Peyer's patch (tissue), 4 donors: ENCODE results near the gene ZBTB16. TPM values are rescaled to one million over a fixed set of nuclear protein-coding genes. Genes with fewer than 3 reads are reported as not detected.

ENCODE experiments used
- DNase-seq, 3 donors: peaks; one replicate each; pipeline ENCODE4 v3.0.0-alpha.2; 2017 to 2019
- H3K27ac ChIP-seq, 4 donors: fragments of 200-600 bp; sonication (generic); one replicate each; pipeline ENCODE4 v1.5.1; 2016 to 2019
- H3K27me3 ChIP-seq, 2 donors: fragments of 200-600 bp; sonication (generic); one replicate each; pipeline ENCODE4 v1.5.1; 2019
- H3K36me3 ChIP-seq, 3 donors: fragments of 200-600 bp; sonication (generic); one replicate each; pipeline ENCODE4 v1.5.1; 2016 to 2019
- H3K4me1 ChIP-seq, 4 donors: fragments of 200-600 bp; sonication (generic); one replicate each; pipeline ENCODE4 v1.5.1; 2016 to 2019
- H3K4me3 ChIP-seq, 4 donors: fragments of 200-600 bp; sonication (generic); 1 replicate in 3 of 4; 2 replicates in 1 of 4; pipeline ENCODE4 v1.5.1; 2016 to 2019; ENCODE audit warnings: mild to moderate bottlenecking in 1 of 4
- H3K9me3 ChIP-seq, 4 donors: fragments of 200-600 bp; sonication (generic); one replicate each; pipeline ENCODE4 v1.5.1; 2016 to 2019; ENCODE audit warnings: mild to moderate bottlenecking in 1 of 4
- CTCF ChIP-seq, 6 experiments: fragments of 450-650 bp in 4 of 6; fragments of 200-600 bp in 2 of 6; sonication (generic) in 1 of 6; IDR thresholded peaks; one replicate each; pipeline ENCODE4 v1.5.1; 2017 to 2019; ENCODE audit warnings: antibody characterized with exemption in 6 of 6, mild to moderate bottlenecking in 3 of 6, moderate library complexity in 1 of 6
- POLR2A ChIP-seq, 2 donors: fragments of 450-650 bp; IDR thresholded peaks; one replicate each; pipeline ENCODE4 v1.5.1; 2017; ENCODE audit warnings: antibody characterized with exemption in 2 of 2, mild to moderate bottlenecking in 2 of 2, moderate library complexity in 2 of 2
- total RNA-seq, 4 donors: library from RNA; depleted of rRNA; stranded (reverse); fragments of >200 nt; gene quantifications; one replicate each; pipeline ENCODE4 v1.1.0, GENCODE V29; 2016

ZBTB16 gene
- total RNA-seq, 4 donors from 2014 or later, result 84.8 to 257 (median 155) TPM

- H3K9me3 ChIP-seq, result no peaks in the 10 kb centered on the region
- H3K27ac ChIP-seq, result no peak overlapping the region
- no peak overlapping the region for H3K4me3 ChIP-seq
- TF ChIP-seq CTCF (IDR thresholded peaks at IDR 0.05) (no peak), POLR2A (IDR thresholded peaks at IDR 0.05) (no peak)
- no peaks in the 10 kb centered on the region for H3K4me1 ChIP-seq
- H3K27me3 ChIP-seq, result no peaks in the 10 kb centered on the region
- no peaks in the 10 kb centered on the region for H3K36me3 ChIP-seq
- DNase-seq, result no peak
These were observed 224.5 kb downstream of the ZBTB16 start for GRCh38 chr11:114284021-114284420.

- no peak for DNase-seq
- Histone ChIP-seq H3K4me3 (no peak overlapping the region), H3K4me1 (no peaks in the 10 kb centered on the region), H3K27me3 (no peaks in the 10 kb centered on the region), H3K36me3 (no peaks in the 10 kb centered on the region), H3K27ac (no peak overlapping the region), H3K9me3 (no peaks in the 10 kb centered on the region)
- TF ChIP-seq POLR2A (IDR thresholded peaks at IDR 0.05) (no peak), CTCF (IDR thresholded peaks at IDR 0.05) (no peak)
These were observed 225.4 kb downstream of the ZBTB16 start for GRCh38 chr11:114284914-114285313.

- Histone ChIP-seq H3K9me3 (no peaks in the 10 kb centered on the region), H3K27ac (no peak overlapping the region), H3K4me1 (no peaks in the 10 kb centered on the region), H3K4me3 (no peak overlapping the region), H3K27me3 (no peaks in the 10 kb centered on the region), H3K36me3 (no peaks in the 10 kb centered on the region)
- TF ChIP-seq POLR2A (IDR thresholded peaks at IDR 0.05), result no peak
- TF ChIP-seq CTCF (IDR thresholded peaks at IDR 0.05), result no peak
- DNase-seq, result no peak
These were observed 226.1 kb downstream of the ZBTB16 start for GRCh38 chr11:114285599-114285998.

- Histone ChIP-seq H3K9me3 (no peaks in the 10 kb centered on the region), H3K4me1 (no peaks in the 10 kb centered on the region), H3K27ac (no peak overlapping the region), H3K36me3 (no peaks in the 10 kb centered on the region), H3K27me3 (no peaks in the 10 kb centered on the region), H3K4me3 (no peak overlapping the region)
- TF ChIP-seq CTCF (IDR thresholded peaks at IDR 0.05) (no peak), POLR2A (IDR thresholded peaks at IDR 0.05) (no peak)
- DNase-seq, result no peak
These were observed 226.7 kb downstream of the ZBTB16 start for GRCh38 chr11:114286229-114286628.

- Histone ChIP-seq H3K27ac (no peak overlapping the region), H3K9me3 (no peaks in the 10 kb centered on the region), H3K27me3 (no peaks in the 10 kb centered on the region), H3K4me3 (no peak overlapping the region), H3K4me1 (no peaks in the 10 kb centered on the region), H3K36me3 (no peaks in the 10 kb centered on the region)
- no peak for TF ChIP-seq CTCF (IDR thresholded peaks at IDR 0.05)
- TF ChIP-seq POLR2A (IDR thresholded peaks at IDR 0.05), result no peak
- no peak for DNase-seq
These were observed 227.6 kb downstream of the ZBTB16 start for GRCh38 chr11:114287154-114287553.

- no peak for TF ChIP-seq POLR2A (IDR thresholded peaks at IDR 0.05)
- TF ChIP-seq CTCF (IDR thresholded peaks at IDR 0.05), result no peak
- no peaks in the 10 kb centered on the region for H3K9me3 ChIP-seq
- H3K36me3 ChIP-seq, result no peaks in the 10 kb centered on the region
- H3K27ac ChIP-seq, result no peak overlapping the region
- DNase-seq, result no peak
- H3K4me3 ChIP-seq, result no peak overlapping the region
- no peaks in the 10 kb centered on the region for H3K4me1 ChIP-seq
- H3K27me3 ChIP-seq, result no peaks in the 10 kb centered on the region
These were observed 228.6 kb downstream of the ZBTB16 start for GRCh38 chr11:114288136-114288535.
